Astrocyte of the cerebellum (primary cell): ENCODE results near the gene CHN1.

ENCODE experiments used
- DNase-seq: peaks from one replicate; pipeline ENCODE4 v3.0.0-alpha.2; 2011; ENCODE audit warnings: low read depth
- H3K4me3 ChIP-seq: 2 replicates; pipeline ENCODE4 v1.5.1; 2011; ENCODE audit warnings: mild to moderate bottlenecking, low read depth, low read length, moderate library complexity
- CTCF ChIP-seq: IDR thresholded peaks from 2 replicates; pipeline ENCODE4 v1.5.1; 2012; ENCODE audit warnings: low read length, low read depth, moderate library complexity, mild to moderate bottlenecking; ENCODE audit errors: missing control alignments
- in situ Hi-C: cut with HindIII; loops from 2 replicates; pipeline ENCODE4 v1.10.0; 2017; ENCODE audit warnings: low sequenced_read_pairs

Gene CHN1

DNA sequence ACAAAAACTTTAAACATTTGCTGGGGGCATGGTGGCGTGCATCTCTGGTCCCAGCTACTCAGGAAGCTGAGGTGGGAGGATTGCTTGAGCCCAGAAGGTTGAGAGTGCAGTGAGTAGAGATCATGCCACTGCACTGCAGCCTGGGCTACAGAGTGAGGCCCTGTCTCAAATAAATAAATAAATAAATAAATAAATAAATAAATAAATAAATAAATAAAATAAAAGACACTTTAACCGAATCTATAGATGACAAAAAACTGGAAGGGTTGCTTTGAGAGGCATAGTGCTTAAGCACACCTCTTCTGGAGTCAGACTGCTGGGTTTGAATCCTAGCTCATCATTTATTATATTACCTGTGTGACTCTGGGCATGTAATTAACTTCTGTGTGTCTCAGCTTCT lies 21.2 kb upstream of the CHN1 start:
- no peak for TF ChIP-seq CTCF
- no peak overlapping the region for H3K4me3 ChIP-seq
- in situ Hi-C loops, result no loop called here
- no peak for DNase-seq

DNA sequence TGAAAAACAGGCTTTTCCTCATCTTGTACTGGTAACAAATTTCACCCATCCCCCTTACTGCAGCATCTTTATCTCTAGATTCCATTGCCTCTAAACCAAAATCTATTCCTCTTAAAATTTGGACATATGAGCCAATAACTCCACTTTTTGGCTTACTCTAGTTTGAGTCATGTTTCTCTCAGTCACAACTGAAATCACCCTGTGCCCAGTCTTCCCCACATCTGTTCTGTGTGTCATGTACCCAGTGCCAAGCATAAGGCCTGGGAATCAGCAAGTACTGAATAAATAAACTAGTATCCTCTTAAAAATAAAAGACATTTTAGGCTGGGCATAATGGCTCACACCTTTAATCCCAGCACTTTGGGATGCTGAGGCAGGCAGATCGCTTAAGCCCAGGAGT lies 20.8 kb upstream of the CHN1 start:
- no peak for DNase-seq
- TF ChIP-seq CTCF, result no peak
- in situ Hi-C loops, result no loop called here
- H3K4me3 ChIP-seq, result no peak overlapping the region

DNA sequence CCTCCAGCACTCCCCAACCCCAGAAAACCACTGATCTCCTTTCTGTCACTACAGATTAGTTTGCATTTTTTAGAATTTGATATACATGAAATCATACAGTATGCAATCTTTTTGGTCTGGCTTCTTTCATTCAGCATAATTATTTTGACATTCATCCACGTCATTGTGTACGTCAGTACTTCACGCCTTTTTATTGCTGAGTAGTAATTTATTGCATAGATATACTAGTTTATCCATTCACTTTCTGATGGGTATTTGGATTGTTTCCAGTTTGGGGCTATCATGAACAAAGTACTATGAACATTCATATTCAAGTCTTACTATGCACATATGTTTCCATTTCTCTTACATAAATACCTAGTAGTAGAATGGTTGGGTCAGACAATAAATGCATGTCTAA lies 20.1 kb upstream of the CHN1 start:
- DNase-seq, result no peak
- in situ Hi-C loops, result no loop called here
- no peak overlapping the region for H3K4me3 ChIP-seq
- no peak for TF ChIP-seq CTCF

GRCh38 chr2:175022923-175023322 lies 17.7 kb upstream of the CHN1 start:
- in situ Hi-C loops, result no loop called here
- H3K4me3 ChIP-seq, result no peak overlapping the region
- TF ChIP-seq CTCF, result no peak
- no peak for DNase-seq

- no peak for DNase-seq
- TF ChIP-seq CTCF, result no peak
- in situ Hi-C loops, result no loop called here
- no peak overlapping the region for H3K4me3 ChIP-seq
These were observed 14.6 kb upstream of the CHN1 start for GRCh38 chr2:175019566-175020327.

DNA sequence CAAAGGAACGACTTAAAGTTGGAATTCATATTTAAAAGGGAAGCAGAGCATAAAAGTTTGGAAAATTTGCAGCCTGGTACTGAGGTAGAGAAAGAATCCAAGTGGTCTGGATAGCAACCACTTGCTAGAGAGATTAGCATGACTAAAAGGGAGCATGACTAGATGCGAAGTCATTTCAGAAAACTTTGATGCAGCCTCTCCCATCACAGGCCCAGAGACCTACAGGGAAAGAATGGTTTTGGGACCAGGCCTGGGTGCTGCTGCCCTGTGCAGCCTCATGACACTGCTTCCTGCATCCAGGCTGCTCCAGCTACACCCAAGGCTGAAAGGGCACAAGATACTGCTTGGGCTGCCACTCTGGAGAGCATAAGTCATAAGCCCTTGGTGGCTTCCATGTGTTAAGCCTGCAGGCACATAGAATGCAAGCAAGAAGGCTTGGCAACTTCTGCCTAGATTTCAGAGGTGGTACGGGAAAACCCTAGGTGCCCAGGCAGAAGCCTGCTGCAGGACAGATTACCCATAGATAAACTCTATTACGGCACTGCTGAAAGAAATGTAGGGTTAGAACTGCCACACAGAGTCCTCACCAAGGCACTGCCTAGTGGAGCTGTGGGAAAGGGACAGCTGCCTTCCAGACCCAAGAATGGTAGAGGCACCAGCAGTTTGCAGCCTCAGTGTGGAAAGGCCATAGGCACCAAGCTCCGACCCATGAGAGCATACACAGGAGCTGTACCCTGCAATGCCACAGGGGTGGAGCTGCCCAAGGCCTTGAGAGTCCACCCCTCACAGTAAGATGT lies 12.6 kb upstream of the CHN1 start:
- no peak for TF ChIP-seq CTCF
- no peak for DNase-seq
- no peak overlapping the region for H3K4me3 ChIP-seq
- in situ Hi-C loops, result no loop called here
